CD14-positive monocyte (primary cell): ENCODE results near the gene KRT79. TPM values are rescaled to one million over a fixed set of nuclear protein-coding genes. Genes with fewer than 3 reads are reported as not detected.

Experiments used
- DNase-seq, 3 donors: peaks; one replicate each; pipeline ENCODE4 v3.0.0-alpha.2; 2011 to 2022
- H2AFZ ChIP-seq: 2 replicates; pipeline ENCODE4 v1.6.0; 2012; ENCODE audit warnings: mild to moderate bottlenecking, low read depth, low read length, inconsistent platforms; ENCODE audit not compliant: insufficient read depth, poor library complexity, severe bottlenecking
- H3K27ac ChIP-seq, 2 donors: 1 replicate in 1 of 2; 2 replicates in 1 of 2; pipeline ENCODE4 v1.5.1; 2012 to 2013; ENCODE audit warnings: low read length in 2 of 2, control low read depth in 1 of 2, inconsistent platforms in 1 of 2, low read depth in 1 of 2, mild to moderate bottlenecking in 1 of 2
- H3K27me3 ChIP-seq, 2 donors: one replicate each; pipeline versions ENCODE4 v1.6.0 to v1.6.1; 2011 to 2013; ENCODE audit warnings: low read length in 2 of 2; ENCODE audit not compliant: control insufficient read depth in 2 of 2, insufficient read depth in 2 of 2
- H3K36me3 ChIP-seq, 2 donors: replicated peaks in 1 of 2; 1 replicate in 1 of 2; 2 replicates in 1 of 2; pipeline versions ENCODE4 v1.5.1 to v1.6.1; 2012 to 2013; ENCODE audit warnings: low read length in 2 of 2, control low read depth in 1 of 2, inconsistent platforms in 1 of 2, mild to moderate bottlenecking in 1 of 2; ENCODE audit not compliant: insufficient read depth in 2 of 2, control insufficient read depth in 1 of 2
- H3K4me1 ChIP-seq, 2 donors: 1 replicate in 1 of 2; 2 replicates in 1 of 2; pipeline versions ENCODE4 v1.5.1 to v1.6.1; 2012 to 2013; ENCODE audit warnings: low read length in 2 of 2, control low read depth in 1 of 2, inconsistent platforms in 1 of 2, mild to moderate bottlenecking in 1 of 2, moderate library complexity in 1 of 2; ENCODE audit not compliant: insufficient read depth in 2 of 2, control insufficient read depth in 1 of 2
- H3K4me2 ChIP-seq: replicated peaks from 2 replicates; pipeline ENCODE3; 2012; ENCODE audit warnings: low read length, moderate library complexity, mild to moderate bottlenecking; ENCODE audit not compliant: poor library complexity, severe bottlenecking; ENCODE audit errors: extremely low read depth
- H3K4me3 ChIP-seq, 3 experiments: fragments of 200-600 bp in 1 of 3; sonication (generic) in 1 of 3; replicated peaks in 1 of 3; 1 replicate in 2 of 3; 2 replicates in 1 of 3; pipeline ENCODE4 v1.5.1; 2011 to 2013; ENCODE audit warnings: low read length in 3 of 3, mild to moderate bottlenecking in 3 of 3, control low read depth in 2 of 3, low read depth in 2 of 3, inconsistent platforms in 1 of 3, moderate library complexity in 1 of 3
- H3K79me2 ChIP-seq: 2 replicates; pipeline ENCODE4 v1.6.0; 2012; ENCODE audit warnings: mild to moderate bottlenecking, control low read depth, inconsistent platforms, low read length, moderate library complexity; ENCODE audit not compliant: insufficient read depth
- H3K9ac ChIP-seq: 2 replicates; pipeline ENCODE4 v1.6.0; 2017; ENCODE audit warnings: low read length, mild to moderate bottlenecking; ENCODE audit not compliant: insufficient read depth, poor library complexity, severe bottlenecking
- H3K9me3 ChIP-seq, 2 donors: replicated peaks in 1 of 2; 1 replicate in 1 of 2; 2 replicates in 1 of 2; pipeline versions ENCODE4 v1.5.1 to v1.6.1; 2012 to 2013; ENCODE audit warnings: low read length in 2 of 2, control low read depth in 1 of 2; ENCODE audit not compliant: control insufficient read depth in 1 of 2, insufficient read depth in 1 of 2
- H4K20me1 ChIP-seq: 2 replicates; pipeline ENCODE4 v1.6.0; 2012; ENCODE audit warnings: mild to moderate bottlenecking, low read length, control low read depth, moderate library complexity; ENCODE audit not compliant: insufficient read depth
- H3K27ac Mint-ChIP-seq, 7 donors: one replicate each; pipeline ENCODE4 v1.8.0; 2020; ENCODE audit warnings: mild to moderate bottlenecking in 7 of 7, mixed read lengths in 7 of 7, moderate library complexity in 6 of 7, inconsistent platforms in 2 of 7
- H3K27me3 Mint-ChIP-seq, 3 donors: one replicate each; pipeline ENCODE4 v1.8.0; 2021 to 2022; ENCODE audit warnings: low read depth in 3 of 3, mild to moderate bottlenecking in 3 of 3, mixed read lengths in 3 of 3, moderate library complexity in 3 of 3, inconsistent platforms in 1 of 3
- H3K36me3 Mint-ChIP-seq, 2 donors: one replicate each; pipeline ENCODE4 v1.8.0; 2020; ENCODE audit warnings: mixed read lengths in 2 of 2, inconsistent platforms in 1 of 2, mild to moderate bottlenecking in 1 of 2
- H3K4me1 Mint-ChIP-seq: one replicate; pipeline ENCODE4 v1.8.0; 2020; ENCODE audit warnings: mild to moderate bottlenecking, mixed read lengths
- H3K4me3 Mint-ChIP-seq, 2 donors: one replicate each; pipeline ENCODE4 v1.8.0; 2020; ENCODE audit warnings: mild to moderate bottlenecking in 2 of 2, mixed read lengths in 2 of 2, moderate library complexity in 1 of 2
- H3K9me3 Mint-ChIP-seq, 7 donors: one replicate each; pipeline ENCODE4 v1.8.0; 2020 to 2022; ENCODE audit warnings: mixed read lengths in 7 of 7, mild to moderate bottlenecking in 6 of 7, moderate library complexity in 6 of 7, inconsistent platforms in 2 of 7
- WGBS: methylation state at CpG from one replicate; pipeline ENCODE4 v1.1.5; 2013; ENCODE audit warnings: missing lambda C conversion rate; ENCODE audit not compliant: insufficient coverage; 5-methylcytosine and 5-hydroxymethylcytosine counted together
- intact Hi-C, 2 donors: fragments of 100-400 bp; cut with micrococcal nuclease; formaldehyde crosslinking; loops; one replicate each; pipeline versions ENCODE4 v1.15.0 to v1.15.1; 2023
- polyA plus RNA-seq, 3 donors: library from polyadenylated mRNA; depleted of rRNA in 1 of 3; unstranded in 2 of 3; stranded (reverse) in 1 of 3; fragments of 300-500 nt in 2 of 3; fragments of >200 nt in 1 of 3; fragmentation: Illumina TruSeq in 2 of 3; gene quantifications; 1 replicate in 2 of 3; 2 replicates in 1 of 3; pipeline ENCODE4 v1.2.3, GENCODE V29; 2012 to 2021
- TF ChIP-seq, protein P1 (sequence below): fragments of 200-600 bp; IDR thresholded peaks from one replicate; pipeline ENCODE4 v1.8.0; 2022; ENCODE audit warnings: antibody characterized with exemption, mild to moderate bottlenecking

The KRT79 gene
- polyA plus RNA-seq, 3 donors = not detected

DNA sequence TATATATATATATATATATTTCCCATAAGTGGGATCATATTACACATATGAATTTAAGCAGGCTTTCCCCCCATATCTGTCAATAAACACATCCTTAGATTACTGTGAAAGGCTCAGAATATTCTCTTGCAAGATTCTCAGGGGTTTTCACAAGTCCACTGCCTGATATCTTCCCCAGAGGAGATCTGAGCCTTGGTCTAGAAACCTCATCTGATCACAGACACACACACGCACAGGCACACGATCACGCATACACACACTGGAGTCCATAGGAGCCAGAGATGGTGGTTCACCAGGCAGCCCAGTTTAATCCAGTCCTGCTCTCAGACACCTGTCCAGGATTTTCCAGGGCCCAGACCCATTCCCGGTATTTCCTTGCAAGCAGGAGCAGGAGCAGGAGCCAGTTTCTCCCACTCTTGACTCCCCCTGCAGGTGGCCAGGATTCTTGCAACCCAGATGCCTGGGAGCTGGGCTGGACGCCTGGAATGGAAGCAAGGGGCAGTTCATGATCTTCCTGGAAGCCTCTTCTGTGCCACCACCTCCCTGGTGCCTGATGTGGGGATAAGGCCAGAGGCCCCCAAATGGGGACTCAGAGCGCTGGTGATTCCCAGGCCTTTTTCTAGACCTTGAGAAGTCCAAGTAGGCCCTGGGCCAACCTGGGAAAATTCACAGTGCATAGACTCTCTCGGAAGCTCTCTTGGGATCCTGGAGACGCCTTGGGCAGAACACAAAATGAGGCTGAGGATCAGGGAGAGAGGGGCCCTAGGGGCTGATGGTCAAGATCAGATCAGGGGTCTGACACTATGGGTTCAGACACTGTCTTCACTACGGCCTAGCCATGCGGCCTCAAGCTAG, 31.2 kb upstream of the KRT79 start:
- Mint-ChIP-seq H3K9me3 (no peaks in the 10 kb centered on the region), H3K27me3 (peaks cover 0 to 3% (median 2%) of the 10 kb centered on the region in 3 donors), H3K4me1 (peaks cover 27% of the 10 kb centered on the region), H3K27ac (no peak overlapping the region), H3K4me3 (no peak overlapping the region), H3K36me3 (no peaks in the 10 kb centered on the region)
- H3K4me3 ChIP-seq = no peak overlapping the region
- no peaks in the 10 kb centered on the region for H3K9me3 ChIP-seq
- 77% methylated on average over 8 of the region's 10 CpGs for WGBS
- no peaks in the 10 kb centered on the region for H3K27me3 ChIP-seq
- no peaks in the 10 kb centered on the region for H4K20me1 ChIP-seq
- no peak overlapping the region for H3K9ac ChIP-seq
- no peaks in the 10 kb centered on the region for H3K36me3 ChIP-seq
- peak in 2 of 3 donors; percentile 32 to 39 for DNase-seq
- peaks cover 18 to 20% of the 10 kb centered on the region in 2 donors for H3K4me1 ChIP-seq
- no peak overlapping the region for H3K27ac ChIP-seq
- TF ChIP-seq, protein P1, sequence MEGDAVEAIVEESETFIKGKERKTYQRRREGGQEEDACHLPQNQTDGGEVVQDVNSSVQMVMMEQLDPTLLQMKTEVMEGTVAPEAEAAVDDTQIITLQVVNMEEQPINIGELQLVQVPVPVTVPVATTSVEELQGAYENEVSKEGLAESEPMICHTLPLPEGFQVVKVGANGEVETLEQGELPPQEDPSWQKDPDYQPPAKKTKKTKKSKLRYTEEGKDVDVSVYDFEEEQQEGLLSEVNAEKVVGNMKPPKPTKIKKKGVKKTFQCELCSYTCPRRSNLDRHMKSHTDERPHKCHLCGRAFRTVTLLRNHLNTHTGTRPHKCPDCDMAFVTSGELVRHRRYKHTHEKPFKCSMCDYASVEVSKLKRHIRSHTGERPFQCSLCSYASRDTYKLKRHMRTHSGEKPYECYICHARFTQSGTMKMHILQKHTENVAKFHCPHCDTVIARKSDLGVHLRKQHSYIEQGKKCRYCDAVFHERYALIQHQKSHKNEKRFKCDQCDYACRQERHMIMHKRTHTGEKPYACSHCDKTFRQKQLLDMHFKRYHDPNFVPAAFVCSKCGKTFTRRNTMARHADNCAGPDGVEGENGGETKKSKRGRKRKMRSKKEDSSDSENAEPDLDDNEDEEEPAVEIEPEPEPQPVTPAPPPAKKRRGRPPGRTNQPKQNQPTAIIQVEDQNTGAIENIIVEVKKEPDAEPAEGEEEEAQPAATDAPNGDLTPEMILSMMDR = peak; percentile 86
- no peaks in the 10 kb centered on the region for H3K79me2 ChIP-seq
- intact Hi-C loops = no loop called here
- H3K4me2 ChIP-seq = no peak overlapping the region
- H2AFZ ChIP-seq = no peak overlapping the region

DNA sequence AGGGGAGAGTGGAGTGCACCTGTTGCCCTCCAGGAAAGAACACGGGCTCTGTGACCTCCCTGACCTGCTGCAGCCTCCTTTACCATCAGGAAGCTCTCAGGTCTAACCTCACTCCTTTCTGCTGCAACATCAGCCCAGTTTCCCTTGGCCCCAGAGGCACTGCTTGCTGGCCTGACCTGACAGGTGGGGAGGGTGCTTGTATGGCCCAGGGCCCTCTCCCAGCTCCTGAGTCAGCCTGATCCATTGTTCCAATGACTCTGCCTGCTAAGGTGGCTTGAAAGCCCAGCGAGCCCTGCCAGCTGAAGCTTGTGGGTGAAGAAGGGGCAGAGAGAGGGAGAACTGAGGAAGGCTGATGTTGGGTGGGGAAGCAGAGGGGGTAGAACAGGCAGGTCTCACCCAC, 27.9 kb upstream of the KRT79 start:
- no peak overlapping the region for H3K4me3 Mint-ChIP-seq
- 73% methylated on average over 2 of the region's 2 CpGs for WGBS
- no peaks in the 10 kb centered on the region for H3K36me3 Mint-ChIP-seq
- peaks cover 16% of the 10 kb centered on the region for H3K4me1 Mint-ChIP-seq
- Histone ChIP-seq H3K9ac (no peak overlapping the region), H3K79me2 (no peaks in the 10 kb centered on the region), H4K20me1 (no peaks in the 10 kb centered on the region), H3K4me2 (no peak overlapping the region), H3K27ac (no peak overlapping the region), H3K36me3 (no peaks in the 10 kb centered on the region), H2AFZ (no peak overlapping the region), H3K4me3 (no peak overlapping the region), H3K4me1 (peaks cover 8 to 10% of the 10 kb centered on the region in 2 donors), H3K9me3 (no peaks in the 10 kb centered on the region), H3K27me3 (peaks cover 0 to 2% of the 10 kb centered on the region in 2 donors)
- TF ChIP-seq, protein P1 = no peak
- peaks cover 2 to 5% (median 3%) of the 10 kb centered on the region in 3 donors for H3K27me3 Mint-ChIP-seq
- H3K9me3 Mint-ChIP-seq = no peaks in the 10 kb centered on the region
- peak overlapping the region in 1 of 7 donors; percentile 3 for H3K27ac Mint-ChIP-seq
- DNase-seq = no peak
- intact Hi-C loops = no loop called here
